Stimulated activated CD8-positive, alpha-beta memory T cell treated with anti-CD3 and anti-CD28 coated beads, Interleukin-12 subunit alpha, Interleukin-12 subunit beta, amount 100 ng/mL, for 24 hours (primary cell): ENCODE results near the gene DAAM2.

Experiments used
- DNase-seq: peaks from one replicate; pipeline ENCODE4 v3.0.0-alpha.2; 2020; ENCODE audit errors: extremely low read depth

The DAAM2 gene

DNA sequence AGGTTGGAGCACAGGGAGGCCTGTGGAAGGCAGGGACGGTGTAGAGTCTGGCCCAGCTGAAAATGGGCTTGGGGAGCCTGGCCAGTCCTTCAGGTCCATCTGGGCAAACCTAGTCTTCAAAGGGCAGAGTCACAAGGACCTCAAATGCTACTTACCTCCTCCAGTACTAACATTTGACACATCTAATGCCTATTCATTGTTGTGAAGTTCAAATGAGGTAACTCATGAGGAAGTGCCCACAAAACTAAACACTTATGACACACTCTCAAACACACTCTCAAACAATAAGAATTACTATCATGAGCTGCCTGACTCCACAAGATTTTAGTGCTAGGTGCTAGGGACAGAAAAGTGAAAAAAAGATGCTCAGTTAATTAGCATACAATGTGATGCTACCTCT lies 27.1 kb downstream of the DAAM2 start:
- DNase-seq = no peak

DNA sequence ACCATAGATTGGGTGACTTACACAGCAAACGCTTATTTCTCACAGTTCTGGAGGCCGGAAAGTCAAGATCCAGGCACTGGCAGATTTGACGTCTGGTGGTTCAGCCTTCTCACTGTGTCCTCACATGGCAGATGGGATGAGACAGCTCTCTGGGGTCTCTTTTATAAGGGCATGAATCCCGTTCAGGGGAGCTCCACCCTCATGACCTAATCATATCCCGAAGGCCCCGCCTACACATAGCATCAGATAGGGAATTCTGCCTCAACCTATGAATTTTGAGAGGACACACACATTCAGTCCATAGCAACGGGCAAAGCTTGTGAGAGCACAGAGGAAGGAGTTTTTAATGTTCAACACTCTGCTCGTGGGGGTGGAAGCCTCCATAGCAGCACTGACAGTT lies 27.5 kb downstream of the DAAM2 start:
- DNase-seq = no peak

DNA sequence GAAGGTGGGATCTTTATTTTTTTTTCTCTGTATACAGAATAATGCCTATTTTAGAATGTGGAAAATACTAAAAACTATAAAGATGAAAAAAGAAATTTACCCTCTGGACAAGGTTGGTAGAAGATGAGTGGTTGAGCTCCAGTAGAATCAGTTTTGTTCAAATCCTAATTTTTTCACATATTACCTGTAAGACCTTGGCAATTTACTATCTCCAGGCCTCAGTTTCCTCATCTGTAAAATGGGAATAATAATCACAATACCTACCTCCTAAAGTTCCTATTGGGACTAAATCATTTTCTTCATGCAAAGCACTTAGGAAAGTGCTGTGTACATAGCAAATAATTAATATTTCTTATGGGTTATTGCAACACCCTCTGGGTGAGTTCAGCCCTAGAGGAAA lies 28.4 kb downstream of the DAAM2 start:
- DNase-seq = no peak

DNA sequence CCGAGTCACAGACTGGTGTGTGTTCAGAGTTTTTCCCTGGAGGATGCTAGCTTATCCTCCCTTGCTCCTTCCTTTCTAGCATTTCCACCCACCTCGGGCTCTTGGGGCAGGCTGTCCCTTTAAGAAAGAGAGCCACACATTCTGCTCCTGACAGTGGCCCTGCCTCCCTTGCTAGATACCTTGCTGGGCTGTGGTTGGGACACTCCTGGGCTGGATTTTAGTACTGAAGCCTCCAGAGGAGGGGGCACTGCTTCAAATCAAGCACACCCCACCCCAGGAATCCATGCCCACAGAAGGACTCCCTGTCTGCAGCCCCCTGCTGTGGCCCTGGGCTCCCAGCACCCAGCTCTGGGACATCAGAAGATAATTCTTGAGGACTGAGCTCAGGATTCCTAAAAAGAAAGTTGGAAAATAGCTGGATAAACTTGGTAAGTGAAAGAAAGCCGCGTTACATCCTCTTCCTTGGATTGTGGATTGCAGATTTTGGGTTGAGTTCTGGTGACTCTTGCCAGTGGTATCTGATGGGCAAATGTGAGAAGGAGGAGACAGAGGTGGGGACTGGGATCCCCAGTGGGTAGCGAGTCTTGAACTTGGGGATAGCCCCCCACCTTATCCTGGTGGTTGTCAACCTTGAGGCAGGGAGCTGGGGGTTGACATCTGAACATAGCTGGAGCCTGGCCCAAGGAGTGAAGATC lies 29.0 kb downstream of the DAAM2 start:
- DNase-seq = no peak

DNA sequence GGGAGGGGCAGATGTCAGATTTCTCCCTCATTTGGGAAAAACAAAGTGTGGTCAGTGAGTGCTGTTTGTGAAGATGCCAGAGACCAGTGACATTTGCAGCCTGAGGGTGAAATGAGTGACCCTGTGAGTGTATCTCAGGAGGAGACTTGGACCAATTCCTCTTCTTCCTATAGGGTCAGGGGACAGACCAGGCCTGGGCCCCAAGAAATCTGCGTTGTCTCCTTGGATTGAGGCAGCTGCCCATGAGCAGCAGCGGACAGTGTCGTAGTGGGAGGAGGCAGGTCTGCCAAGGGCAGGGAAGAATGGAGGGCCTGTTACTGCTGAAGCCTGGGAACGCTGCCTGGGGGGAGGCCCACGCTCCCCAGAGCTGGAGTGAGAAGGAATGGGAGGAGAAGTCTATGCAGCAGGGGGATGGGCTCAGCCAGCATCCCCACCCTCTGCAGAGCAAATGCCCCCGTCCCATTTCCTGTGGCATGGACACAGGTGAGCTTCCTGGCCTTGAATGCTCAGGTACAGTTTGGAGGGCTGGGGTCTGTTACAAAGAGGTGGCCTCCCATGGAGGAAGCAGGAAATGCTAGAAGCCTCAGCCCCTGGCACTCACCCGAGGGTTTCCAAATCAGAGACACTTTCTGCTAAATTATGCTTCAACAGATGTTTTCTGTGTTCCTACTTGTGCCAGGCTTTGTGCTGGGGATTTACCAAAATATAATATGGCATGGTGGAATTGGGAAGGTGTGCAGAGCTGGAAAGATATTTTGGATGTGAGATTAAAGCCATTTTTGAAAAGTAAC lies 29.8 kb downstream of the DAAM2 start:
- DNase-seq = no peak

DNA sequence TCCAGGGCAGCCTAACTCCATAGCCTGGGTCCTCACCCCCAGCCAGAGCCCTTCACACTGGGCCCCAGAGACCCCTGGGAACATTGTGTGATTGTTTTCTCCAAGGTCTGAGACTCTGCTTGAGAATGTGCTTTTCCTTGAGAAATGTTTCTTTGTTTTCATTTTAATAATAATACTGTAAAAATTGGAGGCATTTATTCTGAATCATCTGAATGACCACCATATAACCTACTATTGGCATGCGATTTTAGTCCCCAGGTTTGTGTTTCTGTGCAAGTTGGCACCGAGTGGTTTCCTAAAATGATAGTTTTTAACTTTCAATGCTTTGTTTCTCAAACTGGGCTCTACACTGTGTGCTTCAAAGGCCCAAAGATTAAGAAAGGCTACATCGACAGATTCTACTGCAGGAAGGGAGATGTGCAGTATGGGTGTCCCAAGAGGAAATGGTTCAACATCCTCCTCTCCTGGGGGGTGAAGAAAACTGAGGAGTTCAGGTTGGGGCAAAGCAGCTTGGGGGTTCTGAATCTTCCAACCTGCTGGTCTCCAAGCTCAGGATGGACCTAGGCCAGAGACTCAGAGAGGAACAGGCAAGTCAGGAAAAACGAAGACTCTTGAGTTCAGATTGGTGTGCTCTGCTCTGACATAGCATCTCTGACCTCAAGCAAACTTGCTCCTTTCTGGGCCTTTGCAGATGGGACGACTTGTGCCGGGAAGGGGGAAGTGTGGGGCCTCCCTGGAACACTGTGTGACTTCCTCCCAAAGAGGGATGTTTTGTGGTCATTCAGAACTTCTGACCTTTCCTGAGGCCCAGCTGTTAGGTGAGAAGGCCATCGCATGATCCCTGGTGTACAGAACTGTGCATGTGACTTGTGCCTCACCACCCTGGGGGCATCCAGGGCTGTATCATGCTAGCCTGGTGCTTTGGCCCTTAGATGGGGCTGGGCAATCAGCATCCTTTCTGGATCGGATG lies 31.0 kb downstream of the DAAM2 start:
- DNase-seq = no peak

DNA sequence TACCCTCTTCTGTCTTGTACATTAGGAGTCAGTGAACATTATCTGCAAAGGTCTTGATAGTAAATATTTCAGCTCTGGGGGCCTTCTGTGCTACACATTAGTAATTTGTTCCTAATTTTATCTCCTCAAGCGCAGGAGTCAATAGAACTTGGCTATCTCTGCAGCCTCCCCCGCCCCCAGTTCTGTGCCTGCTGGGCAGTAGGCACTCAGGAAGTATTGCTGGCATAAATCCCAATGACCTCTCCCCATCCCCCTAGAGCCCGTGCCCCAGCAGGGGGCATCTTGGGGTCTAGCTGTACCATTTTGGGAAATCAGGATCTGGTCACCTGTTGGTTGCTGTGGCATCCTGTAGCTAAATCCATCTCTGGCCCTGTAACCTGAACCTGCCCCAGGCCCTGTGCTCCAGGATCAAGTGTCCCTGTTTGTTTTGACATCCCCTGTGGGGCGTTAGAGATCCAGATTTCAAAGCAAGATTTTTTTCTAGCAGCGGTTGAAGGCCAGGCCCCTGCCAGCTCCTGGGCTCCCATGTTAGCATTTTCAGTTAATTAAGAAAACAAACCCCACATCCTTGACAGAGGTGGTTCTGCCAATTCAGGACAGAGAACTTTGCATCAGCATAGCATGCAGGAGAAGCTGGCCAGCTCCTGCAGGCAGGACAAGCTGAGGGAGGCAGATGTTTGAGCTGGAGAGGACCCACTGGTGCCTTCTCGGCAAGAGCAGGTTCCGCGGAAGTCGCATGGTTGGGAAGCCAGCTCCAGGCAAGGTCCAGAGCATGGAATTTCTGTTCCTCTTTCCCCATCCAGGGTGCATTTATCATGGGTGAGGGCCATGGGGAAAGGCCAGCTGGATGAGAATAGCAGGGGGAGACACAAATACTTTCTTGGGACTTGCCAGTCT lies 32.1 kb downstream of the DAAM2 start:
- no peak for DNase-seq

DNA sequence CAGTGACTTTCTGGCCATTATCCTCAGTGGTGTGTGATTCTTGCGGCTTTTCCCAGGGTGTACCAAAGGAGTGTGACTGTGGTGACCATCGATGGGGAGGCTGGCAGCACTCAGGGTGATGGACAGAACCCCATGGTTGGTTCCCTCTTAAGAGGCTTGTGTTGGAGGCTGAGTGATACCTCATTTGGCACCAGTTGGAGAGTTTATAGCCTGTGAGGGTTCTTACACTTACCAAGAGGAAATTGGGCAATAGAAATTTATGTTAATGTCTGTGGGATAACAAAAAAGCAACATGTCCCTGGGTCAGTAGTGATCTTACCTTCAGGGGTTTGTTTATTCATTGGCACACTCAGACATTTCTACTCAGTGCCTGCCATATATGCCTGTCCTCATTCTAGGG lies 37.2 kb downstream of the DAAM2 start:
- no peak for DNase-seq

DNA sequence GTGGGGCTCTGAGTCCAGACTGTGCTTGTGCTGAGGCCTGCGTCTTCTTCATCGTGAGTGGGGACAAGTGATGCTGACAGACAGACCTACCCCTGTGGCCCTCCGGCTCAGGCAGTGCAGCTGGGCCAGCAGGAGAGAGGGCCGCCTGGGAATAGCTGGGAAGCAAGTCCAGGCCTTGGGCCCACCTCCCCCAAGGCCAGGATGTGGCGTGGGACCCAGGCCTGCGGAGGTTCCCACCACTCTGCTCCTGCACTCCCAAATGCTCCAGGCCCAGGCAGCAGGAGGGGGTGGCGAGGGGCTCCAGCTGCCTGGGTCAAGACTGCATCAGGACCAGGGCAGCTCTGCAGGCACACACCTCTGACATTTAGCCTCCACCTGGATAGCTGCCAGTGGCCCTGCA lies 38.3 kb downstream of the DAAM2 start:
- no peak for DNase-seq

DNA sequence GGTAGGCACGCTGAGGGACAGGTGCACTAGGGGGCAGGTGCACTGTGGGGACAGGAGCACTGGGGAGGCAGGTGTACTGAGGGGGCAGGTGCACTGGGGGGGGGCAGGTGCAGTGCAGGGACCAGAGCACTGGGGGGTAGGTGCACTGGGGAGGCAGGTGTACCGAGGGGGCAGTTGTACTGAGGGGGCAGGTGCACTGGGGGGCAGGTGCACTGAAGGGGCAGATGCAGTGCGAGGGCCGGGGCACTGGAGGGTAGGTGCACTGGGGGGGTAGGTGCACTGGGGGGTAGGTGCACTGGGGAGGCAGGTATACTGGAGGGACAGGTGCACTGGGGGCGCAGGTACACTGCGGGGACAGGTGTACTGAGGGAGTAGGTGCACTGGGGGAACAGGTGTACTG lies 39.5 kb downstream of the DAAM2 start:
- no peak for DNase-seq

DNA sequence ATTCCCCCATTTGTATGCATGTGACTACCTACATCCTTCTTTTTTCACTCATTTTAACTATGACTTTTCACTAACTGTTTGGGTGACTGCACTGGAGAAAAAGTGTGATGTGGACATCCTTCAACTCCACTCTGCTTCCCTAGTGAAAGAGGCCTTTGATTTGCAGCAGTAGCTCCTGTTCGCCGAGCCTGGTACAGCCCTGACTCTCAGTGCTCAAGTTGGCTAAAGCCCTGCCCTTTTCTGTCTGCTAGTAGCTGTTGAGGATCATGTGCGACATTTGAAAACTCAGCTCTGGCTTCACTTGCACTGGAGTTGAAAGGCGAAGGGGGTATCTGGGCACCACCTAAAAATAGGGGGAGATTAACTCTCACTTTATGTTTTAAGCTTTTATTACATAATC lies 42.1 kb downstream of the DAAM2 start:
- DNase-seq = no peak

DNA sequence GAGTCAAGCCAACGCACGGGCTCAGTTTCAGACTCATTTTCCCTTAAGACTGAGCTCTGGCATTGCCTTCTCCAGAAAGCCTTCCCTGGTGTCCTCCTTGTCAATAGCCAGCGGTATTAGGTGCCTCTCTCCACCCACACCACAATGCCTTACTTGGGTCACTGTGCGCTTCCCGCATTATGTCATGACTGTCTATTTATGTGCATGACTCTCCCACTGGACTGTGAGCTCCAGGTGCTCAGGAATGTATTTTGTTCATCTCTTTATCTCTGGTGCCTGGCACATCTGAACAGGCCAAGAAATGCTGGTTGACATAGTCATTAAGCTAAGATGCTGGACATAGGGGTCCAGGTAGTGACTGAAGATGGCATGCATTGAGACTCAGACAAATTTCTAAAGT lies 42.7 kb downstream of the DAAM2 start:
- DNase-seq = no peak

DNA sequence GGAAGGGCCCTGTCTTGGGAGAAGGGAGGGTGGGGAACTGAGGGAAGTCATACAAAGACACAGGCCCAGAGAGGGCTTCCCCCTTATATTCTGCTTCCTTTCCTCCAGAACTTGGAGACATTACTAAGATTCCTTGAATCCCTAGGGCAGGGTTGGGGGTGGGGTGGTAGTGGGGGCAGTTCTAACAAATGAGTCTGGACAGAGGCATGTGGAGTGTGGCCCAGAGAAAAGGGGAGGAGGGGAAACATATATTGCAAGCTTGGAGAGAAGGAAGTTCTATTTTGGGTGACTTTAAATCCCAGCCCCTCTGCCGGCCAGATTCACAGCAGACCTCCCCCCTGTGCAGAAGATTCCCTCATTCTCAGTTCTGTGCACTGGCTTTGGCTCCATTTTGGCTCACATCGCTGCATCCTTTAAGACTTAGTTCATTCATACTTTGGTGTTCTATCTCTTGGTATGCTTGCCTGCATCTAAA lies 43.7 kb downstream of the DAAM2 start:
- DNase-seq = no peak

DNA sequence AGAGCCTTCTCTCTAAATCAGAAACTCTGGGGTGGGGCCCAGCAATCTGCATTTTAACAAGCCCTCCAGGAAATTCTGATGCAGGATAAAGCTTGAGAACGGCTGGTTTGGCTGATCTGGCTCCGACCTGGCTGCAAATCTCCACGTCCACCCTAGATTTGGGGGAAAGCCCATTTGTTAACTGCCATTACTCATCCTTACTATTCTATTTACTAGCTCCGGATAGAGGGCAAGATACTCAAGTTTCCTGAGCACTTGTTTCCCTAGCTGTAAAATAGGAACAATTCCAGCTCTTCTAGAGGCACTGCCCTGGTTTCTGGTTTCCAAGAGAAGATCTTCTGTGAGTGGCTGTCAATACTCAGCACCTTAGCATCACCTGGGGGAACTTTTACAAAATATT lies 44.4 kb downstream of the DAAM2 start:
- no peak for DNase-seq

DNA sequence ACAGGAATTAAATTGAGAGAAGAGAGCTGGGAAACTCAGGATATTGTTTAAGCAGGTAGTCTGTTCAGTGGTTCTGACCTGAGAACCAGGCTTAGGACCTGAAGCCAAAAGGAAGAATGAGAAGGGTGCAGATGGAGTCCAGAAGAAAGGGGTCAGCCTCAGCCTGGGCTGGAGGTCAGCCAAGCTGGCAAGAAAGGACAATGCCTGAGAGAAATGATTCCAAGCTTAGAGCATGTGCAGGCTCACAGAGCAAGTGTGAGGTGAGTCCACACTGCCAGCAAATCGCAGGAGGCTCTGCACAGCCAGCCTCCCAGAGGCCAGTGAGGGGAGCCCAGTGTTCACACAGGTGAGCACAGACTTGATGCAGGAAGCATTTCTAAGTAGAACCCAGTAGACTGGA lies 47.3 kb downstream of the DAAM2 start:
- DNase-seq = no peak

DNA sequence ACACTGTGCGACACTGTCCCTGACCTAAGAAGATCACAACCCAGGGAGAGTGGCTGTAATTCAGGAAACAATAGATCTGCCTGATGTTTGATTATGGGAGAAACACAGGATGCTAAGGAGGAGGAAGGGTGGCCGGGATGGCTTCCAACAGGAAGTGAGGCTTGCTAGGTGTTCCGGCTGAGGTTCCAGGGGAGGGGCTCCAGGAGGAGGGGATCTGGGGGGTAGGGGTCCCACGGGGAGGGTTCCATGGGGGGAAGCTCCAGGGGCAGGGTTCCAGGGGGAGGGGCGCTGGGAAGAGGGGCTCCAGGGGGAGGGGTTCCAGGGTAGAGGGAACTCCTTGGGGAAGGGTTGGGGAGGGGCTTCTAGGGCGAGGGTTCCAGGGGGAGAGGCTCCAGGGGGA lies 48.6 kb downstream of the DAAM2 start:
- DNase-seq = no peak

DNA sequence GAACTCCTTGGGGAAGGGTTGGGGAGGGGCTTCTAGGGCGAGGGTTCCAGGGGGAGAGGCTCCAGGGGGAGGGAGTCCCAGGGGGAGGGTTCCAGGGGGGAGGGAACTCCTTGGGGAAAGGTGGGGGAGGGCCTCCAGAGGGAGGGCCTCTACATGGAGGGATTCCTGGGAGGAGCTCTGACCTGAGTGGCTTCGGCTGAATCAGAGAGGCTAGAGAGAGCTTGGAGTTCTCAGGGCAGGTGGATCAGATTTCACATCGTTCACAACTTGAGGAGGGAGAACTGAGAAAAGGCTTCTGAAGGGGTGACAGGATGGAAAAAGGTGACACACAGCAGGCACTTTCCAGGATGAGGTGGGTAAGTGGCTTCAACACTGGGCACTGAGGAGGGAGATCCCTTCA lies 49.1 kb downstream of the DAAM2 start:
- DNase-seq = no peak

DNA sequence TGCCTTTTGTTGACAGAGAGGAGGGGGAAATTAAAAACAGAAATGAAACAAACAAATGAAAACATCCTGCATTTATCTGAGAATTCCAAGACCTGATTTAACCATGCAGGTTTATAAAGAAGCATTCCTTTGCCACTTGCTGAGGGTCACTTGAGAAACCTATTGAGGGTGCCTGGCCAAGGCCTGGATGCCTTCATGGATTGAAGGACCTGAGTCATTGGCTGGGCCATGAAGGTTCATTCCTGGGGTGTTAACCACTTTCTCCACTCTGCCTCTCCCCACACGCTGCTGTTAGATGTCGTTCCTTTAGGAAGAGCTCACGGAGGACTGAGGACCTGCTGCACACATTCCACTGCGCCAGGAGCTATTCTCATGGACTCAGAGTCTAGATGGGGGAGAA lies 49.7 kb downstream of the DAAM2 start:
- DNase-seq = no peak

DNA sequence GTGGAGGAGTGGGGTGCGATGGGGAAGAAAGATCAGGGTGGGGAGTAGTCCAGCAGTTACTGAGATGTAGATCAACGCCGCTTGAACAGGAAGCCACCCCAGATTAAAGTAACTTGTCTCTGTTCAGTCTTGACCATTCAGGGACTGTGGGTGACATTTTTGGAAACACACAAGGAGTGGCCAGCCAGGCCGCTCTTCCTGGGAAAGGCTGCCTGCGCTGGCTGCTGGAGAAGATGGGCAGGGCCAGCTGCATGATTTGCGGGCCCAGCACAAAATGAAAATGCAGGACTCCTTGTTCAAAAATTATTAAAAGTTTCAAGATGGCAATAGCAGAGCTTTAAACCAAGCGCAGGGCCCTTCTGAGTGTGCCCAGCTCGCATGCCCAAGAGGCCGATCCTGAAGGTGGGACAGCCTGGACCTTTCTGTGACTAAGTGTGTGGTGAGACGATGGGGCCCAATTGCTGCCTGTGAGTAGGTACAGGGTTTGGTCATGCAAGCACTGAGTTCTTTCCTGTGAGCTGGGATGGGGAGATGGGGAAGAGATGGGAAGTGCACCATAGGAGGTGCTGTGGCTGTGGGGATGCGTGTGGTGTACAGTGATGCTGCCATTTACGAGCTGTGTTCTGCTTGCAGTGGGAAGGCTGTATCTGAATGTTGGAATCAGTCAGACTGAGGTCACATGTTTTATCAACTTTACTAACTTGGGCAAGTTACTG lies 51.3 kb downstream of the DAAM2 start:
- DNase-seq = no peak

DNA sequence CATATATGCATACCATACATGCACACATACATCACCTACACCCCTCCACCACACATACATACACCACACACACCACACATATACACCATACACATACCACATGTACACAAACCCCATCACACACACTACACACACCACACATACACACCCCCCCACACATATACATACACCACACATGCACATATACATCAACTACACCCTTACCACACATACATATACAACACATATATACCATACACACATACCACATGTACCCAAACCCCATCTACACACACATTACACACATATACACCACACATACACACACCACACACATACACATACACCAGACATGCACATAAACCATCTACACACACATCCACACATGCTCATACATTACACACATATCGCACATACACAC lies 52.7 kb downstream of the DAAM2 start:
- DNase-seq = no peak

DNA sequence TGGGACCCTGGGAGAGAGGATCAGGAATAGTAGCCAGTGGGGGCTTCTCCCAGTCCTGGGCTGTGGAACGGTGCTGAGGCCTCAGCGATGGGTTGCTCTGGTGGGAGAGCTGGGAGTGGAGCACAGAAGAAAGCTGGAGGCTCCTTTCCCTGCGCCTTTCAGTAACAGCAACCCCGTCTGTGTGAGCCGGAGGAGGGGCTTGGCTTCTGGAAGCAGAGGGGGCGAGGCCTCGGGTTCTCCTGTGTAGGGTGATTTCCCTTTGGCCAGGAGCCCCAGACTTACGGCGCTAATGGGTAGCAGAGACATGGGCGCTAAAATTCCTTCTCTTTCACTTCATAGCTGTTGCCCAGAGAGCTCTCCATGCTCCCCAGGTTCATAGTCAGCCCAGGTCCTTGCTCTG lies 55.0 kb downstream of the DAAM2 start:
- no peak for DNase-seq
